GM18519 (cell line): ENCODE data around the gene UVRAG.

ENCODE experiments used
- ATAC-seq: cut with Tn5 transposase; IDR thresholded peaks from one replicate; pipeline ENCODE4 v1.9.1; 2021; ENCODE audit warnings: mild to moderate bottlenecking, moderate library complexity; ENCODE audit not compliant: unreplicated experiment, low FRiP score

UVRAG gene

DNA sequence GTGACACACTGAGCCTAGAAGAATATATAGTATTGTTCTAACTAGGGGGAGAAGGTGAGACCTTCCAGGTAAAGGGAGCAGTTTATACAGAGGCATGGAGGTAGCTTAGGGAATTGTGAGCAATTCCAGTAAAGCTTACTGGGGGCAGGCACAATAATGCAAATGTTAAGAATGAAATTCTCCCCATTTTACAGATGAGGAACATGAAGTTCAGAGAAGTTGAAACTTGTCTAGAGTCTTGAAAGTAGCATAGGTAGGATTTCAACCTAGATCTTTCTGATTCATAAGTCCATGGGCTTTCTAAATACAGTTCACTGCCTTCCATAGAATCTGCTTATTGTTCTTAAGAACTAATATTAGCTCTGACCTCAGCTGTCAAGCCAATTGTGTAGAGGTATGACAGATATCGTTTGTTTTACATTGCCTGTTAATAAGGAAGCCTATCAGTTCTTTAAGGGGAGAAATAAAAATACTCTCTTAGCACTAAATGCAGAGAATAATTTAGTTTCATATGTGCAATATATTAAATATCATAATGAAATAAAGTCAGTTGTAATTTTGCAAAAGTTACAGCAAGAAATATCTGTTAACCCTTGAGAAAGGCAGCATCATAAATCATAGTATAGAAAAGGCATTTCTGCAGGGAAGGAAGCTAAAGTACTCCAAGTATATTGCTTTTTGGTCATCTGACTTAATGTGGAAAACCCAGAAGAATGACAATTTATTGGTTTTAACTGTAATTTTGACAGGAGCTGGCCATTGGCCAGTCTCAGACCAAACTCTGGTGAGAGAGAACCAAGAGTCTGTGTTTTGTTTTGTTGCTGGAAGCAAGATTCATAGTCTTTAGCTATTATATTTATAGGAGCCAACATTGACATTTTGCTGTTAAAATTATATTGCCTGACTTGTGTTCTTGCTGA lies 181.8 kb downstream of the UVRAG start:
- ATAC-seq, result no peak

DNA sequence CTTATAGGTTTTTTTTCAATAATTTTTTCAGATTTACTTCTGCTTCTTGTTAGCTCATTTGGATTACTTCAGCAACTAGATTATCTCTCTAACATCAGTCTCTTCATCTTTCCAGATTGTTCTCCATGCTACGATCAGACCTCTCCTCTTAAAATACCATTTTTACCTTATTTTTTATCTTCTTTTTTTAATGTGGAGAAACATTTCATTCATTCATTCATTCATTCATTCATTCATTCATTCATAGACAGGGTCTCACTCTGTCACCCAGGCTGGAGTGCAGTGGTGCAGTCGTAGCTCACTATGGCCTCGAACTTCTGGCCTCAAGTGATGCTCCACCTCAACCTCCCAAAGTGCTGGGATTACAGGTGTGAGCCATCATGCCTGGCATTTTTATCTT lies 189.4 kb downstream of the UVRAG start:
- ATAC-seq, result no peak

DNA sequence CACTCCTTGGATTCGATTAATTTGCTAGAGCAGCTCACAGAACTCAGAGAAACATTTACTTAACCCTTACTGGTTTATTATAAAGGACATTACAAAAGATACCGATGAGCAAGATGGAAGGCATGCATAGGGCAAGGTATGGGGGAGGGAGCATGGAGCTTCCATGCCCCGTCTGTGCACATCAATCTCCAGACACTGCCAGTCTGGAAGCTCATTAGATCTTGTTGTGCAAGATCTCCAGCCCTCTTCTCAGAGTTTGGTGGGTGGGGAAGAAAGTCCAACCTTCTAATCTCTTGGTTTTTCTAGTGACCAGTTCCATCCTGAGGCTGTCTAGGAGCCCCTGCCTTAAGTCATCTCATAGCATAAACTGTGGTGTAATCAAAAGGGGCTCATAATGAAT lies 190.7 kb downstream of the UVRAG start:
- ATAC-seq, result no peak

DNA sequence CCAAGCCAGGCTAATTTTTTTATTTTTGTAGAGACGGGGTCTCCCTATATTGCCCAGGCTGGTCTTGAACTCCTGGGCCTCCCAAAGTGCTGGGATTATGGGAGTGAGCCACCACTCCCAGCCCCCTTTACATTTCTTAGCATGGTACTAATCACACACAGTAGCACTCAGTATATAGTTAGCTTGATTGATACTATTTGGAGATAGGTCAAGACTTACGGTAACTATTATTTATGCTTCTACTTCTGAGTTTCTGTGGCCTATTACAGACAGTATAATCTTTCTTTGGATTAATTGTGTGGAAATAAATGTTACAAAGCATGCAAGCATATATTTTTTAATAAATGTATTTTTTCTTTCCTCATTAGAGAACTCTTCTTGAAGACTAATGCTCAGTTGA lies 192.2 kb downstream of the UVRAG start:
- no peak for ATAC-seq

DNA sequence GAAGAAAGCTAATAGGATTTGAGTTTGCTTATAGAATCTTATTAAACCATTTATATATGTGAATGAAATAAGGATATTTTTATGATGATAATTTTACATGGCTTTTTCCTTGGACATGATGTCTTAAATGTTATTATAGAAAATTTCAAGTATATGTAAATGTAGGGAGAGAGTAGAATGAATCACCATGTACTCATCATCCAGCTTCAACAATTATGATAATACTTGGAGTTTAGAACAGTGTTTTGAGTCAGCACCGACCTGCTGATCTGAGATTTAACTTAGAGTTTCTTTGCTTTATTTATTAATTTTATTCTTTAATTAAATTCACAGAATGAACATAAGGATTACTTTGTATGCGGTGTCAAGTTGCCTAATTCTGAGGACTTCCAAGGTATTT lies 193.5 kb downstream of the UVRAG start:
- ATAC-seq, result no peak

DNA sequence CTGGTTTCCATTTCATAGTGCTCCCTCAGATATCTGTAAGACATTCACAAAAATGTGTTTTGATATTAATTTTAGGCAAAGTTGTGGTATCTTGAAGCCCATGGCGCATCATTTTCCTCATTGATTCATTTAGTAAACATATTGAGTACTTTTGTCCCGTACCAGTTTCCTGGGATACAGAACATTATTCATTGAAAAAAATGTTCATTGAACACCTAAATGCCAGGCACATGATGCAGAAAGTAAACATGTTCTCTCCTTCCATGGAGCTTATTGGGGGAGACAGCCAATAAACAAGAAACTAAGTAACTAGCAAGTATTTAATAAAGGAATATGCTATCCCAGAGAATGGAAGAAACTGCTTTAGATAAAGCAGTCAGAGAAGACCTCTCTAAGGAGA lies 195.0 kb downstream of the UVRAG start:
- no peak for ATAC-seq

DNA sequence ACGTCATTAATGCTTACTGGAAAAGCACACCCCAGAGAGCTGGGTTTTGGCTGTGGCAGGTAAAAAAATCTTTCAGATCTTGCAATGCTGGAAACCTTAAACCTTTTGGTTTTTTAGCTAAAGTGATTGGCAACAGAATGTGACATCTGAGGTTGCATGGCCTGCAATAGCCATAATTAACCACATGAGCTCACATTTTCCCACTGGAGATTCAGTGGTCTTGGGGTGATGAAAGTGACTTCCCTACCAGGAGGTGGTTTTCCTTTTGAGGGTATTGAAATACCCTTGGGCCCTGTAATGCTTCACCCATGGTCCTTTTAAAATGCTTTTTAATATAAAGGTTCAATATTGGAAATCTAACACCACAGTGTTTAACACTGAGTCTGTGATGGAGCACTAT lies 198.5 kb downstream of the UVRAG start:
- no peak for ATAC-seq

DNA sequence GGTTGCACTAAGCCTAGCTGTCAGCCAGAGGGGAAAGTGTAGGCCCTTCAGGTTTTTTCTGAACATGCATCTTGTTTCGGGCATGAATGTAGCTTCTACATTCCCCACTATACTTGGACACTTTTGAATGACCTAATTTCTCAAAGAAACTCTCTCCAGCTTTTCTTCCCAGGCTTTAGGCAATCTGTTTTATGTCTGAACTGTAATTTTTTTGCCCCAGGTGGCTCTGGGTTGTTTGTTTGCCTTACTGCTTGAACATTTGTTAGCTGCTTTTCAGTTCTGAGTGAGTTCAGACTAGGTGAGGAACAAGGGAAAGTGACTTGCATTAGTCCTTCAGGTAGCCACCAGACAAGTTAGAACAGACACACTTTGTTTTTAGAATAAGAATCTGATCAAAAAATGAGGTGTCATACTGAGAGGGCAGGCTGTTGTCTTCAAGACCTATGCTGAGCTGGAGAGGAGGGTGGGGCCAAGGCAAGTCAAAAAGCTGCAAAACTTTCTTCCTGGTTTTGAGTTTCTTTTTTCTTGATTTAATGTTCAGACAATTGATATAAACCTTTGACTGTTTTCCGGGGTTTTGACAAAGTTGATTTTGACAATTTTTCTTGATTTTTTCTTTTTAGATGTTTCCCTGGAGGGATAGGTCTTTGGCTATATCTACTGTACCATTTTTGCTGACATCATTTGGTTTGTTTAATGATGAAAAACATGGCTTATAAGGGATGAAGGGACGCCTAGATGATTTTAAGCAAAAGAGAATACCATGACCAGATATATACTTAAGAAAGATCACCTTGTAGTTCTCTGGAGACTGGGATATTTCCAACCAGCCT lies 208.4 kb downstream of the UVRAG start:
- ATAC-seq, result no peak

DNA sequence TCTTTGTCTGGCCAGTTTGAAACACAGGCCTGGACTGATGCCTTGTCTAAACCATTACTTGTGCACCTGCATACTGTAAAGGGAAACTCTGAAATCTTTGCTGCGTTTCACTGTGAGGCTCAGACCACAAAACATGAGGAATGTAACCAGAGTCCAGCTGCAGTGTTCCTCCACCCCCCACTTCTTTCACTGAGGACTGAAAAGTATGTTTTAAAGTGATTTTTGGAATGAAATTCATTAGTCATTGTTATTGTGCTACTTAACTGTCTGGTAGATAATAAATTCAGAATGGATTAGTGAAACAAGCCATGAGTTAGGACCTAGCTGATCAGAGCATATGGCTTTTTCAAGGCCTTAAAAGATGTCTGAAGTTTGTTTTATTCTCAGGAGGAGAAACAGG lies 210.1 kb downstream of the UVRAG start:
- ATAC-seq, result no peak

DNA sequence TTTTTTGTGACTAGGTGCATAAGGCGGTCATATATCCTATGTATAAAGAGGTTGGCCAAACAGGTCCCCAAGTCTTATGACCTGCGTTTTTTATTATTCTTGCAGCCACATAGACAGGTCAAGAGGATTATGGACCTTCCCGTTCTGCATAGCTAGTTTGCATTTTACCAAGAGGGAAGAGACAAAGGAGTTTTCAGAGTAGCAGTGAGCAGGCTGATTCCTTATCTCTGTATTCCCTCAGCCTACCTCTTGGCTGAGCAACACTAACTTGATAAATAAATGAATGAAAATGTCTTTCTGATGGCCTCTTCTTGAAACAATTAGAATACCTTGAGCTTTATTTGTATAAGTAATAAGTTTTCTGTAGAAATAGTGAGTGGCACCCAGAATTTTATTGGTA lies 210.8 kb downstream of the UVRAG start:
- no peak for ATAC-seq

DNA sequence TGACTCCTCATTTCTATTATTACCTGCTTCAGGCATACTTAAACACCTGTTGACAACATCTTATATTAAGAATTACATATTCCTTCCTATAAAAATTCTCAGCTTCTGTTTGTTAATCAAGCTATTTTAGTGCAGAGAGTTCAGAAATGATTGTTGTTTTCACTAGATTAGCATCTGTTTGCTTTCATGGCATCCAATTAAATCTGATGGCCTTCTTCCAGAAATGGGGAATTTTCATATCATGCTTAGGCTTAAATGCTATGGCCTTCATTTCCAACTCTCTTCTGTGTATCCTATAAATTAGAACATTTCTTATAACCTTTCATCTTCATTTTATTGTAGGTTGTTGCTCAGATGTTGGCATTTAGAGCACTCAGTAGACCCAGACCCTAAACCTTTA lies 211.3 kb downstream of the UVRAG start:
- no peak for ATAC-seq

DNA sequence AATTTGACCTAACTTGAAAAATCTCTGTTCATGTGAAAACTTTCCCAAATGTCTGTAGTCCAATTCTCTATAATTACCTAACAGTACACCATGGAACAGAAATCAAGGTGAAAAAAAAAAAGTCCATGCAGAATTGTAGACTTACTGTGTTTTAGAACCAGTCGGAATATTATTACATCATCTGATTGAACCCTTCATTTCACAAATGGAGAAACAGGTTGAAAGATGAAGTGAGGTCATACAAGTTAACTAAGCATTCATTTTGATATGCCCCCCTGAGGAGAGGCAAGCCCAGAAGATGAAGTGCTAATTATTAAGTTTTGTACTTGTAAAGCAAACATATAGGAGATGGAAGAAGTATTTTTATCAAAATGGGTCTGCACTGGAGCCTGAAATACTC lies 211.9 kb downstream of the UVRAG start:
- ATAC-seq, result no peak

DNA sequence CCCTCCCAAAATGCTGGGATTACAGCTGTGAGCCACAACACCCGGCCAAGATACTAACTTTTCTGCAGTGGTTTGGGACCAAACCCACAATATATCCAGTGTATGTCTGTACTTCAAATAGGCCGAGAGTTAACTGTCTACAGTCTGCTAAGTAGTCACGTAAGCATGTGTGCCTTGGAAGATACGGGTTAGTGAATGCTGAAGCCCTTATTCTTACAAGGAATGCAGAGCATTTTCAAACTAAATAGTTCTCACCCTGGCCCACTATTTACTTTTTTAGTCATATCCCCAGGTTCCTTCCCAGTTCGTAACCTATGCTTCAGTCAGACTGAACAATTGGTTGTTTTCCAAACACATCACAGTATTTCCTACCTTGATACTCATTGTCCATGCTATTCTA lies 215.3 kb downstream of the UVRAG start:
- no peak for ATAC-seq

DNA sequence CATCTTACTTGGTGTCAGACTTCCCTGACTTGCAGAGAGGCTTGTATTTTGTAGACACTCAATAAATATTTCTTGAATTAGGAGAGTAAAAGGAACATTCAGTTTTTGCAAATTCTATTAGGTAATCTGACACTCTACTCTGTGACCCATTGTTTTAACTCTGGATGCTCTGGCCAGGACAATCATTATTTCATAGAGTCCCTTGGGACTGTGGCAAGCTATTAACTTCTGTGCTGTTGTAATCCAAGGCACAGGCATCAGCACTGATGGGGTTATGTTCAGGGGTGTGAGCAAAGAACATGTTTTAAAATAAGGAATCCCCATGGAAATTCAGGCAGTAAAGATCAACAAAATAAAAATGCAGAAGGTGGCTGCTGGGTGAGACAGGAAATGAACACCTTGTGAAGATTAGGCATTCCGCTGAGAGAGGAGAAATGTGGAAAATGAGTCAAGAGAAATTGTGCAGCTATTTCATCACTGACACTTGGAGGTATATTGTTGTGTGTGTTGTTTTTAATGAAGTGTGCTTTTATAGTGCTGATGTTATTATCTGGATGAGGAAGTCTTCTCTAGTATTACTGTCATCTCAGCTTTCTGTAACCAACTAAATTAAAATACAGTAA lies 216.1 kb downstream of the UVRAG start:
- no peak for ATAC-seq

DNA sequence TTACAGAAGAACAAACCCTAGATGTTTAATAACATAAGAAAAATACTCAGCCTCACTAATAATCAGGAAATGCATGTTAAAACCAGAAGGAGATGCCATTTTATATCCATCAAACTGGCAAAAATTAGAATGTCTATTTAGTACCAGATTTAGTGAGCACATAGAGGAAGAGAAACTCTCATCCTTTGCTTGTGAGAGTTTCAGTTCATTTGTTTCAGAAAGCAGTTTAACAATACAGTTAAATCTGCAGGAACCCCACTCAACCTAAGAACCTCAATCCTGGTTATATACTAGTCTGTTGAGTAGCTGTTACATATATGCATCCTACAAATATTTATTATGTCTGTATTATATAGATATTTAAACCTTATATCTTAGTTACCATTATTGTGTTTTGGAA lies 218.7 kb downstream of the UVRAG start:
- no peak for ATAC-seq

DNA sequence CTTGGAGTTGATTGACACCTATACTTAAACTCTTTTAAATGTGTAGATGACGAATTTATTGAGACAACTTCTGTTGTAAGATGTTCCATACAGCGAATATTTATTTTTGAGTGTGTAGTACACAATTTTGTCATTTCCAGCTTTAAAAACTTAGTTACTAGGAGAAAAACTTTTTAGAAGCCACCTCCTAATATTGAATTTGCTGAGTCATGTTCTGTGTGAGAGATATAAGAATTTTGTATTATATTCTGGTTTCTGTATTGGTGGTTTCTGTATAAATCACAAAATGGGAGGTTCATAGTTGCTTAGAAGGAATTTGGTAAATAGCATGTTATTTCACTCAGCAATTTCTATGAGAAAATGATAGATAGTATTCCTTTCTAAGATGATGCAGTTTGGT lies 220.0 kb downstream of the UVRAG start:
- no peak for ATAC-seq

DNA sequence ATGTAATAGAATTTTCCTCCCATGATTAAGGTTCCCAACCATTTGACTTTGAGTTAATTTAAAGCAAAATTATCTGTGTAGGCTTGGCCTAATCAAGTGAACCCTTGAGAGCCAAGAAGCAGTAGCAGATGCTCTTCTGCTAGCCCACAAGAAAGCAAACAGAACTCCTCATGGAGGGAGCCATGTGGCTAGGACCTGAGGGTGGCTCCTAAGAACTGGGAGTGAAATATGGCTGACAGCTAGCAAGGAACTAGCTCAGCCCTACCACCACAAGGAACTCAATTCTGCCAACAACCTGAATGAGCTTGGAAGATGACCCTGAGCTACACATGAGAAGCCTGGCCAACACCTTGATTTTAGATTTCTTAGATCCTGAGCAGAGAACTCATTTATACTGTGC lies 223.6 kb downstream of the UVRAG start:
- ATAC-seq, result no peak

DNA sequence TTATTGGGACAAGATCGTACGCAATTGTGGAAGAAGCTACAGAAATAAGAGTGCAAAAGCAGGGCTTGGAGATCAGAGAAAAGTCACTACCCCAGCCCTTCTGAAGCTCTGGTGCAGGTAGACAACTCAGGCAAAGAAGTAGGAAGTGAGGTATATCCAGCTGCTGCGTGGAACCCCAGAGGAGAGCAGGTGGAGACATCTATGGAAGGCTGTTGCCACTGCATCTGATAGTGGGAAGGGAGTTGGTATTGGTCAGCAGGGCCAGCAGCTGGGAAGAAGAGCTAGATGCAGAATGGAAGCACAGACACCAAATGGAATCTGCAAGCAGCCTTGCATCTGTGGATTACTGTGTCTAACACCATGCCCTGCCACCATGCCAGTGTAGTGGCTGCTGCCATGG lies 226.2 kb downstream of the UVRAG start:
- no peak for ATAC-seq

DNA sequence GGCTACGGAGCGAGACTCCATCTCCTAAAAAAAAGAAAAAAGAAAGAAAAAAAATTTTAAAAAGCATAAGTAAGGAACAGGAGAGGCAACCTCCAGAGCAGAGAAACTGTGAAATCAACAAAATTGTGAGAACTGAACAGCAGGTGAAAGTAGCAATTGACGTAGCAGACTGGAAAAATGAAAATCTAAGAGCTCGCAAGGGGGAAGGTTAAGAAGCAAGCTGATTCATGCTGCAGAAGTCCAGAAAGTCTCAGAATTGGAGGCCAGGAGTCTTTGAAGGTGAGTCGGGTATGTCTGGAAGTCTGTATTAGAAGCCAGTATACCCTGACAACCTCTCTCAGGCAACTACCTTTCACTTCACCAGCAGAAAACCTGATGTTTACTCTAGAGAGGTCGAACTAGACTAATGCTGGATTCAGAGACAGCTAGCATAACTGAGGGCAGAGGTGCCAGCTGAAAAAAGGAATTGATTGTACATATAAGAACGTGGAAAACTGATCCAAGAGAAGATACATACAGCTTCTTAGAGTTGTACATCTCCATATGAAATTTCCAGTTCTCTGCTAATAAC lies 229.8 kb downstream of the UVRAG start:
- ATAC-seq, result no peak

DNA sequence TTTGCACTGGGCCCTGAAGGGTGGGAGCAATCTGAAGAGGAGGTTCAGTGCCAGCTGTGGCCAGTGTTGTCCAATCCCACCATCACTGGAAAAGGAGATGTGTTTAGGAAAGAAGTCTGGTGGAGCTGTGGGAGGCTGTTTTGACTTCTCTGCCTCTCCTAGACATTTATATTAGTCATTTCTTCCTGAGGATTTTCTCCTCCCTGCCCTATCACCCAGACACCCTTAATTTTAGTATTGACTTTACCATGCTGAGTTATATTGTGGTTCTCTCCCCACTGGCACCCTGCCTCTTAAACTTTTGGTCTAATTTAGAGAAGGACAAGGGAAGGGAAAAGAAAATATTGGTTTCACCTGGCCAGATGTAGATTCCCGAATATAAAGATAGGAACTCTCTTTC lies 232.2 kb downstream of the UVRAG start:
- ATAC-seq, result no peak

DNA sequence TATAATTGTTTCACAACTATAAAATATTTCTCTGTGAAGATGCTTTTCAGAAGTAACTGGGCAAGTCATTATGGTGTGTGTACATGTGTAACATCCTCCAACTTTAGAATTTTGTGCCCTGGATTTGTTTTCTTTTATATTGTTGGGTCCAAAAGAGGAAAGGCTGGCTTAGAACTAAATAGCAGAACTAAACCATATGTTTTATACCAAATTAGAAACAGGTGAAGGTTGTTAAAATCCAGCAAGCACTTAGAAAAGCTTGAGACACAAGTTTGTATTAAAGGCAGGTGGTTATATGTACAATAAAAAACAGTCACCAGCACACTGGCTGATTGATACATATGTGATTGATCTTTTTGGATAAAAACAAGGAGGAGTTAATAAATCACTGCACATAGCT lies 232.8 kb downstream of the UVRAG start:
- no peak for ATAC-seq
